ENCODE results near the gene CCR6.
"Not testable (repeated sequence)": the region's sequence is repeated elsewhere in the genome, so short reads cannot be mapped to it uniquely, and the experiment has no call there.

Gene CCR6

GRCh38 chr6:167122827-167123657, at the start of gene CCR6:
TSS of gene CCR6 (plus strand) at chr6:167123096. CDS start at chr6:167136135, 13,039 bp downstream.
- DNase-seq (ENCODE audit: low read depth in 2 of 2) = no peak

DNA sequence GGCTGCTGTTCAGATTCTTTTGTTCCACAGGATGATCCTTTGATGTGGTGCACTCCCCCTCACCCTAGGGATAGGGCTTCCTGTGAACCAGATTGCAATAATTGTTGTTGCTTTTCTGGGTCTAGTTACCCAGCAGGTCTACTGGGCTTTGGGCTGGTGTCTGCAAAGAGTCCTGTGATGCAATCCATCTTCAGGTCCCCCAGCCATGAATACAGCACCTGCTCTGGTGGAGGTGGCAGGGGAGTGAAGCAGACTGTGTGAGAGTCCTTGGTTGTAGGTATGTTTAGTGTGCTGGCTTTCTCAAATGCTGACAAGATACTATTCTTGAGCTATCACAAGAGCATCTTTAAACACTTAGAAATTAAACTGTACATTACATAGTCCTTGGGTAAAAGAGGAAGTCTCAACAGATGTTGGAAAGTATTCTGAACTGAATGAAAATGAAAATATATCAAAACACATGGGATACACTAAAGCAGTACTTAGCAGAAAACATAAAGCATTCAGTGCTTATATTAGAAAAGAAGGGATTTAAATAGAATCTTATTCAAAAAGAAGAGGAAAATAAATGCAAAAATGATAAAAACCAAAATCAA, 49.1 kb upstream of the CCR6 start:
- no peak for DNase-seq (ENCODE audit: low read depth in 2 of 2)

- DNase-seq (ENCODE audit: low read depth in 2 of 2) = no peak
Measured at GRCh38 chr6:167077241-167077932, 45.5 kb upstream of the CCR6 start.

DNA sequence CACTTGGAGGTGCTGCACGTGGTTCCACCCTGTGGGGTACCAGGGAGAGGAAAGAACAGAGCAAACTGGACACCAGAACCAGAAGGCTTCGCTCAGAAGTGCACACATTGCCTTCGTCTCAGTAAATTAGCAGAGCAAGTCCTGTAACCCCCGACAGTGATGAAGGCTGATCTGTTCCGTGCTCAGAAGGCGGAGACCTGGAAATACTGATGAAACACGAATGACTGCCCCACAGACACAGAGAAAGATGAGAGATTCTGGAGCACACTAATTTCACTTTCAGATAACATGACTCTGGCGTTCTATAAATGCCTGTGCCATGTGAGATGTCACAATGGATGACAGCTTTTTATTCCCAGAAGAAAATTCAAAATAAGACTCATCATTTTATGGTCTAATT, 44.2 kb upstream of the CCR6 start:
- no peak for DNase-seq (ENCODE audit: low read depth in 2 of 2)

DNA sequence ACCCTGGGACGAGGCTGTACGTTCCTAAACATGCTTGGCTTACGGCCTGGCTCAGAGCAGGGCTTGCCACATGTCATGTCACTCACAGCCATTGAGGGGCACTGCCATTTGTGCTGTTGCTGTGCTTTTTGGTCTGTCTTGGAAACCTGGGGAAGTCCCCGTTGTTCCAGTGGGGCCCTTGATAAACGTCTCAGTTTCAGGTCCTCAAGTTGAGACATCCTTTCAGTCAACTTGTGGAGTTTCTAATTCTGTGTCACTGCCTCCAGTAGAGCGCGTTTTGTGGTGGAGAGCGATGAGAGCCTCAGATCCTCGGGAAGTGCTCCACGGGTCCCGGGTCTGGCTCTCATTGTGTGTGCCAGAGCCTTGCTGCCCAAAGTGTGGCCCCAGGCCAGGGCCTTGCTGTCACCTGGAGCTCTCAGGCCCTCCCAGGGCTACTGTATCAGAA, 43.0 kb upstream of the CCR6 start:
- DNase-seq (ENCODE audit: low read depth in 2 of 2) = no peak

DNA sequence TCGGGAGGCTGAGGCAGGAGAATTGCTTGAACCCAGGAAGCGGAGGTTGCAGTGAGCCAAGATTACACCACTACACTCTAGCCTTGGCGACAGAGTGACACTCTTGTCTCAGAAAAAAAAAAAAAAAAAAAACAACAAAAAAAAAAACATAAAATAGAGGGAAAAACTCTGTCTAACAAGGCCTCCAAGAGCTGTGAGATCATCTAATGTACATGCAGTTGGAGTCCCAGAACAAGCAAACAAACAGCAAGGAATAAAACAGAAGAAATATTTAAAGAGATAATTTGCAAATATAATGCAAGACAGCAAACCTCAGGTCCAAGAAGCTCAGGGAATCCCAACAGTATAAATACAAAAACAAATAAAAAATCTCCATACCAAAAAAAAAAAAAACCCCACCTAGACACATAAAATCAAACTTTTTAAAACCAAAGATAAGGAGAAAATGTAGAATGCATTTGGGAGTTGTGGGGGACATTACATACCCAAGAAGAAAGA, 35.0 kb upstream of the CCR6 start:
- DNase-seq (ENCODE audit: low read depth in 2 of 2) = no peak

- not testable (repeated sequence) for DNase-seq (ENCODE audit: low read depth in 2 of 2)
Measured at GRCh38 chr6:167088741-167089140, 34.2 kb upstream of the CCR6 start.

GRCh38 chr6:167089243-167090142, 33.4 kb upstream of the CCR6 start:
- no peak for DNase-seq (ENCODE audit: low read depth in 2 of 2)

DNA sequence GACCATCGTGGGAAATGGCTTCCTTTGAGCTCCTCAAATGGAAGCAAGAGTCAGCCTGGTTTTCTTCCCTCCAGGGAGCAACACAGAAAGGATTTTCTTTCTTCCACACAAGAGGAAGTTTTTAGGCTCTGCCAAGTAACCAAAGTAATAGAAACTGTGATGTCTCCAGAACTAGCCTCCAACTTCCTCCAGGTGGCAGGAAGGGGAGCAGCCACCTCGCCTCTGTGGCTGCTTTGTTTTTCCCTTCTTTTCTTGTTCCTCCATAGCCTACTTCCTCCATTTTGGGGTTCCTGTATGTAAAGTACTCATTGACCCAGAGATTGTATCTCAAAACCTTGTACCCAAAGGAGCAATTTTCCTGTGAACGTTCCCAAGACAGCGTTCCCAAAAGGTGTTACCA, 32.7 kb upstream of the CCR6 start:
- DNase-seq (ENCODE audit: low read depth in 2 of 2) = no peak

GRCh38 chr6:167091026-167091804, 31.7 kb upstream of the CCR6 start:
- no peak for DNase-seq (ENCODE audit: low read depth in 2 of 2)

GRCh38 chr6:167091805-167092107, 31.1 kb upstream of the CCR6 start:
- DNase-seq (ENCODE audit: low read depth in 2 of 2) = no peak

GRCh38 chr6:167092672-167093339, 30.1 kb upstream of the CCR6 start:
- DNase-seq (ENCODE audit: low read depth in 2 of 2) = no peak

DNA sequence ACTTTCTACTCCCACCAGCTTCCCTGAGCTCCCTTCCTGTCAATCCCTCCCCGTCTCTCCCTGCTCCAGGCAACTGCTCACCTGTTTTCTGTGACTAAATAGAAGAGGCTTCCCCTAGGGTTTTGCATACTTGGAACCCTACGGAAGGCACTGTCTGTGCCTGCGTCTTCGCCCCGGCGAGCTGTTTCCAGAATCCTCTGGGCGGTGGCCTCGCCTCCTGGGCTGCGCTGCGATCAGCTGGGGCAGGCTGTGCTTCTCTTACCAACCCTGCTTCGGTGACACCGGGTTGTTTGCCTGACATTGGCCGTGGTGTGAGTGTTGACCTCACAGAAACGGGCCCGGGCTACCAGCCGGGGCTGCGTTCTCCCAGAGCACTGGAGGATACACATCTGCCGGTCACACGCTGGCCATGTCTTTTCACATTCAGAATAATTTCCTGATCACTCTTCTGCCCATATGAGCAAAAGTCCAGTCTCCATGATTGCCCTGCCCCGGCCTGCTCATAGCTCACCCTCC, 29.4 kb upstream of the CCR6 start:
- no peak for DNase-seq (ENCODE audit: low read depth in 2 of 2)

DNA sequence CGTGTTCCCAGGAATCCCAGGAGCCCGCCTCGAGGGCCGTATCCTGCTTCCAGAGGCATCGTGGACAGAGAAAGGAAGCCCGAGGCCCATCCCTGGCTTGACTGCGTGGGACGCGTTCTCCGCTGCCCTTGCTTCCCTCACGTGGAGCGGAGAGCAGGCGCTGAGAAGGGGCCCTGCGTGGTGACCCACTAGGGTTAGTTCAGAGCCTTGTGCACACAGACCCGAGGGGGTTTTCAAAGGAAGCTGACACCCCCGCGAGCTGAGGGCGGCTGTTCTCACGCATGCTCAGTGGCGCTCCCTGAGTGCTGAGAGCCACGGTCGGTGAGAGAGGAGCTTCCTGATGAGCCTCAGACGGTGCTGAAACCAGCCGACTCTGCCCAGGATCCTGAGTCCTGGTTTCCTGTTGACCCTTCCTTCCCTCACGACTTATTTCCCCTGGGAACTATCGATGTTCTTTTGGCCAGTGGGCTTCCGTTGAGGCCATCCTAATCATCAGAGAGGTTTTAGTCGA, 28.9 kb upstream of the CCR6 start:
- no peak for DNase-seq (ENCODE audit: low read depth in 2 of 2)

- no peak for DNase-seq (ENCODE audit: low read depth in 2 of 2)
Measured at GRCh38 chr6:167094436-167094819, 28.5 kb upstream of the CCR6 start.

- DNase-seq (ENCODE audit: low read depth in 2 of 2) = no peak
Measured at GRCh38 chr6:167094820-167095637, 27.9 kb upstream of the CCR6 start.

GRCh38 chr6:167095888-167096287, 27.0 kb upstream of the CCR6 start:
- no peak for DNase-seq (ENCODE audit: low read depth in 2 of 2)

DNA sequence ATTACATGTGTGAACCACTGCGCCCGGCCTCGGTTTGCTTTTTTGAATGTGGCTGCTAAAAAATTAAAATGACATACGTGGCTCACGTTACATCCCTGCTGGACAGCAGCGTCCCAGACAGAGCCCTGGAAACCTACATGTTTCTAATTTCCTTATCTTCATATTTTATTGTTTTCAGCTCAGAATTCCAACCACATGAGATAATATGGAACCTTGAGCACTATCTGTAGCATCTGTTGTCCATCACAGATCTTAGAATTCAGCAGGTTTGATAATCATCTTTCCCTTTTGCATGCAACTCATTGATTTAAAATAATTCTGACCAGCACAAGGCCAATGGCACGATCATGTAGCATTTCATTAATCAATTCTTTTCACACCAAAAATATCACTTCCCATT, 25.9 kb upstream of the CCR6 start:
- DNase-seq (ENCODE audit: low read depth in 2 of 2) = no peak

DNA sequence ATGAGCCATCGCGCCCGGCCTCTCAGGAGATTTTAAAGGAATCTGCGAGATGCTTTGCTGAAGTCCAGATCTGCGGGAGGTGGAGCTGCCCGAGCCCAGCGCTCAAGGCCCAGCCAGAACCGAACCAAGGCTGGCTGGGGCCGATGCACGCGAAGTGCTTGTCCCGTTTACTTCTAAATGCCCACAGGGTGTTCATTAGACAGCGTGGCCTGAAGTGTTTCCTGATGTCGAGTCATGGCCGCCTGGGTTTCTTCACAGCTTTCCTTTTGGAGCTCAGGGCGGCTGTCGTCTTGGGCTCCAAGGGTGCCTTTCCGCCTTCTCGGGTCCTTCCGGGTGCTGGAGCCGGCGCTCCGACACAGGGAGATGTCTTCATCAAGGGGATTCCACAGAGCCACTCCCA, 25.1 kb upstream of the CCR6 start:
- DNase-seq (ENCODE audit: low read depth in 2 of 2) = no peak

Data from fibroblast of skin of left quadriceps (primary cell).